IMR-90 (cell line): Measurements from ENCODE around the gene DCAF11. TPM values are rescaled to one million over a fixed set of nuclear protein-coding genes. Genes with fewer than 3 reads are reported as not detected.

Source experiments
- ATAC-seq: fragments of 200-7000 bp; cut with Tn5 transposase; 2 replicates; pipeline ENCODE4 v1.9.1; 2020; ENCODE audit warnings: low read depth, mild to moderate bottlenecking, moderate library complexity
- BruUV-seq: library from RNA; stranded (reverse); fragments of 400-500 nt; replicated peaks from 2 replicates; lab custom pipeline; 2021; lab: Mats Ljungman, UMichigan
- CTCF ChIA-PET: fragments of 300-600 bp; formaldehyde crosslinking; extraction: SDS; loops from one replicate; lab custom pipeline; 2021; ENCODE audit warnings: antibody characterized with exemption; lab: Yijun Ruan, JAX
- POLR2A ChIA-PET: fragments of 300-600 bp; sonication (Branson Sonifier 250); formaldehyde crosslinking; loops from one replicate; lab custom pipeline; 2022; ENCODE audit warnings: antibody characterized with exemption; ENCODE audit not compliant: unreplicated experiment; lab: Charles Lee
- DNase-seq: peaks from one replicate; pipeline ENCODE4 v3.0.0; 2013
- H2AFZ ChIP-seq: replicated peaks from 2 replicates; pipeline ENCODE3; 2013; ENCODE audit warnings: low read length, mild to moderate bottlenecking; ENCODE audit not compliant: poor library complexity
- H2AK5ac ChIP-seq: 2 replicates; pipeline ENCODE4 v1.6.1; 2013; ENCODE audit warnings: low read depth, low read length, inconsistent platforms
- H2AK9ac ChIP-seq: replicated peaks from 2 replicates; pipeline ENCODE3; 2013; ENCODE audit warnings: mild to moderate bottlenecking, low read depth, low read length, moderate library complexity; ENCODE audit not compliant: poor library complexity
- H2BK120ac ChIP-seq: 2 replicates; pipeline ENCODE4 v1.6.1; 2013; ENCODE audit warnings: low read depth, low read length, inconsistent platforms
- H2BK15ac ChIP-seq: 3 replicates; pipeline ENCODE4 v1.6.1; 2013; ENCODE audit warnings: low read depth, low read length, inconsistent platforms
- H2BK20ac ChIP-seq: 2 replicates; pipeline ENCODE4 v1.6.1; 2013; ENCODE audit warnings: low read depth, mild to moderate bottlenecking, inconsistent platforms, low read length, moderate library complexity
- H2BK5ac ChIP-seq: 2 replicates; pipeline ENCODE4 v1.6.1; 2013; ENCODE audit warnings: mild to moderate bottlenecking, low read depth, low read length, inconsistent platforms; ENCODE audit not compliant: poor library complexity, severe bottlenecking
- H3K14ac ChIP-seq: replicated peaks from 2 replicates; pipeline ENCODE4 v1.6.1; 2013; ENCODE audit warnings: low read depth, low read length, inconsistent platforms
- H3K18ac ChIP-seq: 2 replicates; pipeline ENCODE4 v1.6.1; 2013; ENCODE audit warnings: low read depth, low read length, control low read depth
- H3K23ac ChIP-seq: 2 replicates; pipeline ENCODE4 v1.6.1; 2013; ENCODE audit warnings: low read depth, low read length, inconsistent platforms
- H3K27ac ChIP-seq: 2 replicates; pipeline ENCODE4 v1.5.1; 2013; ENCODE audit warnings: mild to moderate bottlenecking, control low read depth, low read length; ENCODE audit not compliant: insufficient read depth
- H3K27me3 ChIP-seq: 2 replicates; pipeline ENCODE4 v1.6.1; 2013; ENCODE audit warnings: low read length; ENCODE audit not compliant: control insufficient read depth, insufficient read depth
- H3K36me3 ChIP-seq: 2 replicates; pipeline ENCODE4 v1.6.1; 2013; ENCODE audit warnings: low read length, mixed read lengths; ENCODE audit not compliant: control insufficient read depth, insufficient read depth
- H3K4ac ChIP-seq: 2 replicates; pipeline ENCODE4 v1.6.1; 2013; ENCODE audit warnings: low read depth, low read length, inconsistent platforms
- H3K4me1 ChIP-seq: 2 replicates; pipeline ENCODE4 v1.6.1; 2013; ENCODE audit warnings: low read length, mixed read lengths; ENCODE audit not compliant: control insufficient read depth, insufficient read depth
- H3K4me2 ChIP-seq: 2 replicates; pipeline ENCODE4 v1.6.1; 2013; ENCODE audit warnings: low read depth, mild to moderate bottlenecking, control low read depth, low read length, moderate library complexity
- H3K4me3 ChIP-seq: 2 replicates; pipeline ENCODE4 v1.5.1; 2013; ENCODE audit warnings: low read depth, mild to moderate bottlenecking, control low read depth, low read length, moderate library complexity; ENCODE audit not compliant: insufficient read depth
- H3K56ac ChIP-seq: 2 replicates; pipeline ENCODE4 v1.6.1; 2013; ENCODE audit warnings: low read length, inconsistent platforms; ENCODE audit not compliant: insufficient read depth; ENCODE audit errors: extremely low read depth
- H3K79me1 ChIP-seq, 2 experiments: 2 replicates each; pipeline ENCODE4 v1.6.1; 2013; ENCODE audit warnings: low read length in 2 of 2, inconsistent platforms in 1 of 2, low read depth in 1 of 2
- H3K9ac ChIP-seq: 2 replicates; pipeline ENCODE4 v1.6.1; 2013; ENCODE audit warnings: low read depth, low read length, control low read depth
- H3K9me1 ChIP-seq: 2 replicates; pipeline ENCODE4 v1.6.1; 2013; ENCODE audit warnings: low read length, inconsistent platforms; ENCODE audit not compliant: insufficient read depth
- H3K9me3 ChIP-seq: 2 replicates; pipeline ENCODE4 v1.6.1; 2013; ENCODE audit warnings: low read length; ENCODE audit not compliant: control insufficient read depth, insufficient read depth
- H4K20me1 ChIP-seq: 2 replicates; pipeline ENCODE4 v1.6.1; 2013; ENCODE audit warnings: low read length, inconsistent platforms; ENCODE audit not compliant: insufficient read depth
- H4K5ac ChIP-seq: 2 replicates; pipeline ENCODE4 v1.6.1; 2013; ENCODE audit warnings: mild to moderate bottlenecking, low read depth, low read length, control low read depth
- H4K8ac ChIP-seq, 2 experiments: 2 replicates each; pipeline ENCODE4 v1.6.1; 2013; ENCODE audit warnings: low read depth in 2 of 2, low read length in 2 of 2, control low read depth in 1 of 2, inconsistent platforms in 1 of 2
- H4K91ac ChIP-seq: 2 replicates; pipeline ENCODE4 v1.6.1; 2013; ENCODE audit warnings: low read depth, low read length, inconsistent platforms; ENCODE audit not compliant: insufficient read depth
- MXI1 ChIP-seq: IDR thresholded peaks from 2 replicates; pipeline ENCODE4 v1.6.1; 2012; ENCODE audit warnings: low read depth, mild to moderate bottlenecking, low read length, moderate library complexity, borderline replicate concordance
- WGBS, 2 experiments: methylation state at CpG; one replicate each; pipeline versions ENCODE4 v1.1.5 to v1.1.7; 2013; ENCODE audit warnings: missing lambda C conversion rate in 2 of 2; ENCODE audit not compliant: insufficient read length in 1 of 2; ENCODE audit errors: extremely low coverage in 2 of 2; 5-methylcytosine and 5-hydroxymethylcytosine counted together
- dilution Hi-C: fragments of 300-500 bp; cut with HindIII; formaldehyde crosslinking; loops from one replicate; pipeline ENCODE4 v1.14.3; 2018; ENCODE audit warnings: low sequenced_read_pairs; ENCODE audit not compliant: unreplicated experiment
- in situ Hi-C: fragments of 300-500 bp; cut with MboI; formaldehyde crosslinking; loops from 3 replicates; pipeline ENCODE4 v1.14.3; 2019; ENCODE audit warnings: low sequenced_read_pairs, inconsistent platforms, mixed read lengths
- intact Hi-C: fragments of 100-400 bp; cut with micrococcal nuclease; formaldehyde crosslinking; loops from 2 replicates; pipeline ENCODE4 v1.10.0; 2022
- polyA plus RNA-seq, 3 experiments: library from polyadenylated mRNA; depleted of rRNA; stranded (reverse); fragments of >200 nt; gene quantifications; 2 replicates each; pipeline ENCODE4 v1.2.3, GENCODE V29; 2012; ENCODE audit warnings: low replicate concordance in 1 of 3
- total RNA-seq: library from RNA; depleted of rRNA; stranded (reverse); fragments of >200 nt; gene quantifications from 2 replicates; pipeline ENCODE4 v1.2.3, GENCODE V29; 2012
- TF ChIP-seq, protein P1 (sequence below): conservative IDR thresholded peaks from 2 replicates; pipeline ENCODE4 v1.5.1; 2012; ENCODE audit warnings: mild to moderate bottlenecking, low read depth, low read length, improper control_type of control experiment
- TF ChIP-seq, protein P2 (sequence below): fragments of 150-350 bp; IDR thresholded peaks from 2 replicates; pipeline ENCODE4 v1.6.1; 2017; ENCODE audit warnings: mild to moderate bottlenecking, antibody characterized with exemption, low read length, low read depth

The DCAF11 gene
- total and polyA plus RNA-seq, 2 of the 4 experiments (the other 2 are of a cell fraction), result 21.0 to 52.0 TPM

DNA sequence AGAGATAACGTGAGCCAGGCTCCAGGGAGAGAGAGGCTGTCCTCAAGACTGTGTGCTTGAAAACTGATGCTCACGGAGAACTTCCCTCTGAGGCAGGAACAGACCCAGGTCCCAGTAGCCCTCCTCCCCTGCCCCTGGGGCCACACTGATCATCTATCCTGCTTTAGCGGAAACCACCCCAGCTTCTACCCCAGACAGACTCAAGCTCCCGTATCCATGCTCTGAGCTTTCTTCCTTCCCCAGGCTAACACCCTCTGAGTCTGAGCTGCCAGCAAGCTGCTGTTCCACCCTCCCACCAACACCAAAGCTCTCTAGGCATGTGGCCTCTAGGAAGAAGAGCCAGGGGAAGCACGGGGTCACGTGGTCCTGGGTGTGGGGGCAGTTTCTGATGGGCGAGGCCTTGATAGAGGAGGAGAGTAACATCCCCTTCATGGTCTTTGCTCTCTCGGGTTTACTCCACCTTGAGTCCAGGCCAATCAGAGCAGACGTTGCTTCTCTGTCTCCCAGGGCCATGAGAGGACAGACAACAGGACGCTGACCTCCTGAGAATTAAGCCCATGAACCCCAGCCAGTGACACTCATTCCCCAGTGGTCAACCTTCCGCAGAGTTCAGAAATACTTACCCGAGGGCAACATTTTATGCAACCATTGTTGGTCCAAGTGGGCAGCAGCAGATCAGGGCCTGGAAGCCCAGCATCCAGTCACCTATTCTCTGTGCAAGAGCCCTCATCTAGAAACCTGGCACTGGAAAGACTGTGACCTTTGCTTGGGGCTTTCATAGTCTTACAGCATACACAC is 19.1 kb upstream of the DCAF11 start:
- Histone ChIP-seq H3K9me1 (peaks cover 13% of the 10 kb centered on the region), H2BK15ac (no peak overlapping the region), H3K14ac (peak overlapping the region; percentile 93), H3K9ac (peak overlapping the region; percentile 91), H4K8ac (peak overlapping the region; percentile 36 to 80; a peak in 3 of 4 replicates), H3K9me3 (no peaks in the 10 kb centered on the region), H3K36me3 (peaks cover 21% of the 10 kb centered on the region), H3K4ac (peak overlapping the region; percentile 87), H3K23ac (peak overlapping the region; percentile 91), H2AK5ac (peak overlapping the region; percentile 26), H2BK20ac (no peak overlapping the region), H3K56ac (peak overlapping the region; percentile 69; the same call in 1 of the 2 replicates), H3K79me1 (peaks cover 16 to 36% of the 10 kb centered on the region in 2 experiments), H4K5ac (peak overlapping the region; percentile 20), H2AFZ (peak overlapping the region; percentile 98), H3K4me3 (peak overlapping the region; percentile 72), H3K4me1 (peaks cover 8% of the 10 kb centered on the region), H2BK120ac (no peak overlapping the region), H3K4me2 (peak overlapping the region; percentile 79), H2BK5ac (peak overlapping the region; percentile 69), H3K27me3 (no peaks in the 10 kb centered on the region), H2AK9ac (peak overlapping the region; percentile 99), H4K91ac (peak overlapping the region; percentile 46), H4K20me1 (peaks cover 19% of the 10 kb centered on the region; the same call in 1 of the 2 replicates), H3K27ac (peak overlapping the region; percentile 73), H3K18ac (peak overlapping the region; percentile 40; the same call in 1 of the 2 replicates)
- WGBS, 2 experiments, result 75% methylated on average over 4 of the region's 12 CpGs; no CpG with 5 or more reads in 1 of the 2 experiments
- ATAC-seq (peak; percentile 1; the same call in 1 of the 2 replicates), DNase-seq (peak; percentile 44)
- dilution Hi-C loops, result no loop called here
- BruUV-seq, result no TSS peak
- ChIA-PET CTCF (interaction anchor here (0.8 to 3.4 kb wide), 4 partner anchors 11 to 59 kb away, joined by 3 to 15 read pairs (median 5); no protein-coding TSS in a partner anchor), POLR2A (no interaction called here)
- in situ Hi-C loops, result loop anchor here (10.0 kb wide), 1 partner anchor 121 kb away; no protein-coding TSS in a partner anchor
- intact Hi-C loops, result no loop called here
- 0 out of 2 replicates have a peak, but pooled peaks have one; percentile 28 for TF ChIP-seq MXI1
- TF ChIP-seq, protein P1, sequence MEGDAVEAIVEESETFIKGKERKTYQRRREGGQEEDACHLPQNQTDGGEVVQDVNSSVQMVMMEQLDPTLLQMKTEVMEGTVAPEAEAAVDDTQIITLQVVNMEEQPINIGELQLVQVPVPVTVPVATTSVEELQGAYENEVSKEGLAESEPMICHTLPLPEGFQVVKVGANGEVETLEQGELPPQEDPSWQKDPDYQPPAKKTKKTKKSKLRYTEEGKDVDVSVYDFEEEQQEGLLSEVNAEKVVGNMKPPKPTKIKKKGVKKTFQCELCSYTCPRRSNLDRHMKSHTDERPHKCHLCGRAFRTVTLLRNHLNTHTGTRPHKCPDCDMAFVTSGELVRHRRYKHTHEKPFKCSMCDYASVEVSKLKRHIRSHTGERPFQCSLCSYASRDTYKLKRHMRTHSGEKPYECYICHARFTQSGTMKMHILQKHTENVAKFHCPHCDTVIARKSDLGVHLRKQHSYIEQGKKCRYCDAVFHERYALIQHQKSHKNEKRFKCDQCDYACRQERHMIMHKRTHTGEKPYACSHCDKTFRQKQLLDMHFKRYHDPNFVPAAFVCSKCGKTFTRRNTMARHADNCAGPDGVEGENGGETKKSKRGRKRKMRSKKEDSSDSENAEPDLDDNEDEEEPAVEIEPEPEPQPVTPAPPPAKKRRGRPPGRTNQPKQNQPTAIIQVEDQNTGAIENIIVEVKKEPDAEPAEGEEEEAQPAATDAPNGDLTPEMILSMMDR, result no peak
- TF ChIP-seq, protein P2, sequence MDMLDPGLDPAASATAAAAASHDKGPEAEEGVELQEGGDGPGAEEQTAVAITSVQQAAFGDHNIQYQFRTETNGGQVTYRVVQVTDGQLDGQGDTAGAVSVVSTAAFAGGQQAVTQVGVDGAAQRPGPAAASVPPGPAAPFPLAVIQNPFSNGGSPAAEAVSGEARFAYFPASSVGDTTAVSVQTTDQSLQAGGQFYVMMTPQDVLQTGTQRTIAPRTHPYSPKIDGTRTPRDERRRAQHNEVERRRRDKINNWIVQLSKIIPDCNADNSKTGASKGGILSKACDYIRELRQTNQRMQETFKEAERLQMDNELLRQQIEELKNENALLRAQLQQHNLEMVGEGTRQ, result peak; percentile 85
